ENCODE data around the gene AKT1S1. TPM values are rescaled to one million over a fixed set of nuclear protein-coding genes. Genes with fewer than 3 reads are reported as not detected.
A peak's percentile ranks its signal among the peaks of the same experiment; 100 is the strongest.

The AKT1S1 gene
- total RNA-seq, 3 donors from 2014 or later (not counting 1 experiment from before 2014, with no cell fraction given), result 12.8 to 17.8 (median 16.1) TPM

DNA sequence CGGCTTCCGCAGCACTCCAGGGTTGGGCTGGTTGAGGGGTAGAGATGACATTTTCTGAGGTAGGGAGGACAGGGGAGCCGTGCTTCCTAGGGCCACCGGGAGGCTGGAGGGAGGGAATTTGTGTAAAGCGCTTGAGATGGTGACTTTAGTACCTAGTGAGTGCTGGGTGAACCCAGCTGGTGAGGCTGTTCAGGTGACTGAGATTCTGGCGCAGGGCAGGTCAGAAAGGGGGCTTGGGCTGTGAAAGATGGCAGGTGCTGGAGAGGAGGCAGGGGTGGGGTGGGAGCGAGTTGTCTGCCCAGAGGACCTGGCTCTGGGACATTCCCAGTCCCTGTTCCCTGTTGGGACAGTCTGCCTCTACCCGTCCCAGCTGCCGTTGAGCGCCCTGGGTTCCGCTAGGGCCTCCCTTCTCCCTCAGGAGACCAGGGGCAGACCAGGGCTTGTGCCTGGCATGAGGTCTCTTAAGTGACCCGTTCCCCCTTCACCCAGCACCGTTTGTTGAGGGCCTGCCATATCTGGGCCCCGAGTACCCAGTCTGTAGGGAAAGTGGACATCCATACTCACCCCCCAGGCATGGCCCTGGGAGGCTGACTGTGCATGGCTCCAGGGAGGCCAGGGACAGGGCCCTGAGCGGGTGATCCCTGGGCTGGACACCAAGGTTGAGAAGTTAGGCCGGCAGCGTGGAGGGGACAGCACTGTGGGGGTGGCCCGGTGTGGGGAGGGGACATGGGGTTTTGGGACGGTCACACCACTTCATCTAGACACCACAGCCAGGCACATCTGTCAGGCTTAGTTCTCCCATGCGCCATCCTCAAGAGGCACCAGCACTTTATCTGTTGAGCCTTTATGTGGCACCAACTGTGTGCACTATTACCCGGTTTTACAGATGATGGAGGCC, 21.2 kb downstream of the AKT1S1 start:
- Histone ChIP-seq H3K36me3 (ENCODE audit: control insufficient read depth, insufficient read depth, low read length) (peaks cover 18% of the 10 kb centered on the region), H3K9me3 (ENCODE audit: control insufficient read depth, insufficient read depth, low read length) (no peaks in the 10 kb centered on the region), H3K27ac (ENCODE audit: low read length) (no peak overlapping the region), H3K4me1 (ENCODE audit: control insufficient read depth, insufficient read depth, low read length) (peaks cover 15% of the 10 kb centered on the region), H3K4me3 (ENCODE audit: low read length) (no peak overlapping the region), H3K27me3 (ENCODE audit: control insufficient read depth, insufficient read depth, low read length) (no peaks in the 10 kb centered on the region)
- Mint-ChIP-seq H3K4me3 (no peak overlapping the region), H3K36me3 (no peaks in the 10 kb centered on the region), H3K9me3 (no peaks in the 10 kb centered on the region), H3K4me1 (peaks cover 9 to 12% of the 10 kb centered on the region in 2 donors), H3K27me3 (ENCODE audit: low read depth in 2 of 2) (no peaks in the 10 kb centered on the region), H3K27ac (peak overlapping the region; percentile 14 to 52)
- intact Hi-C loops (cut with micrococcal nuclease), result no loop called here
- TF ChIP-seq, protein P1, sequence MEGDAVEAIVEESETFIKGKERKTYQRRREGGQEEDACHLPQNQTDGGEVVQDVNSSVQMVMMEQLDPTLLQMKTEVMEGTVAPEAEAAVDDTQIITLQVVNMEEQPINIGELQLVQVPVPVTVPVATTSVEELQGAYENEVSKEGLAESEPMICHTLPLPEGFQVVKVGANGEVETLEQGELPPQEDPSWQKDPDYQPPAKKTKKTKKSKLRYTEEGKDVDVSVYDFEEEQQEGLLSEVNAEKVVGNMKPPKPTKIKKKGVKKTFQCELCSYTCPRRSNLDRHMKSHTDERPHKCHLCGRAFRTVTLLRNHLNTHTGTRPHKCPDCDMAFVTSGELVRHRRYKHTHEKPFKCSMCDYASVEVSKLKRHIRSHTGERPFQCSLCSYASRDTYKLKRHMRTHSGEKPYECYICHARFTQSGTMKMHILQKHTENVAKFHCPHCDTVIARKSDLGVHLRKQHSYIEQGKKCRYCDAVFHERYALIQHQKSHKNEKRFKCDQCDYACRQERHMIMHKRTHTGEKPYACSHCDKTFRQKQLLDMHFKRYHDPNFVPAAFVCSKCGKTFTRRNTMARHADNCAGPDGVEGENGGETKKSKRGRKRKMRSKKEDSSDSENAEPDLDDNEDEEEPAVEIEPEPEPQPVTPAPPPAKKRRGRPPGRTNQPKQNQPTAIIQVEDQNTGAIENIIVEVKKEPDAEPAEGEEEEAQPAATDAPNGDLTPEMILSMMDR (IDR thresholded peaks at IDR 0.05), result no peak
- no peak for ATAC-seq
- 88% methylated on average over 20 of the region's 21 CpGs for WGBS (ENCODE audit: insufficient coverage)
- DNase-seq, result no peak

DNA sequence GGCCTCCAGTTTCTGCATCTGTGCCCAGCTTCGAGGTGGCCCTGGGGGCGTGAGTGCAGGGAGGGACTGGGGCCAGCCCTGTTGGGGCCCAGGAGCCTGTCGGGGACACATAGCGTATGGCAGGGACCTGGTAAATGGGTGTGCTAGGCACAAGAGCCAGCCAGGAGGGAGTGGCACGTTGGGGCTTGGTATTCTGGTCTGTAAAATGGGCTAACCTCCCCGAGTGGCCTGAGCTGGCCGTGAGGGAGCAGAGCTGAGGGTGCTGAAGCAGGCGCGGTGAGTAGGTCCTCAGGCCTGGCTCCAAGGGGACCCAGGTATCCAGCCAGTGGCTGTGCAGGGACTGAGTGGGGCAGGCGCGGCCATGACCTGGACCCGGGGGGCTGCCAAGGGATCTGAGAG, 21.9 kb downstream of the AKT1S1 start:
- WGBS (ENCODE audit: insufficient coverage), result 92% methylated on average over 12 of the region's 12 CpGs
- DNase-seq, result no peak
- H3K4me3 ChIP-seq (ENCODE audit: low read length), result no peak overlapping the region
- H3K27me3 Mint-ChIP-seq (ENCODE audit: low read depth in 2 of 2), result no peaks in the 10 kb centered on the region
- intact Hi-C loops (cut with micrococcal nuclease), result no loop called here
- H3K27ac Mint-ChIP-seq, result peak overlapping the region; percentile 14 to 52
- no peak for ATAC-seq
- H3K36me3 ChIP-seq (ENCODE audit: control insufficient read depth, insufficient read depth, low read length), result peaks cover 15% of the 10 kb centered on the region
- peaks cover 11 to 15% of the 10 kb centered on the region in 2 donors for H3K4me1 Mint-ChIP-seq
- no peaks in the 10 kb centered on the region for H3K9me3 ChIP-seq (ENCODE audit: control insufficient read depth, insufficient read depth, low read length)
- no peaks in the 10 kb centered on the region for H3K36me3 Mint-ChIP-seq
- H3K27ac ChIP-seq (ENCODE audit: low read length), result no peak overlapping the region
- no peak overlapping the region for H3K4me3 Mint-ChIP-seq
- H3K27me3 ChIP-seq (ENCODE audit: control insufficient read depth, insufficient read depth, low read length), result no peaks in the 10 kb centered on the region
- H3K4me1 ChIP-seq (ENCODE audit: control insufficient read depth, insufficient read depth, low read length), result peaks cover 17% of the 10 kb centered on the region
- TF ChIP-seq, protein P1 (IDR thresholded peaks at IDR 0.05), result no peak
- no peaks in the 10 kb centered on the region for H3K9me3 Mint-ChIP-seq

DNA sequence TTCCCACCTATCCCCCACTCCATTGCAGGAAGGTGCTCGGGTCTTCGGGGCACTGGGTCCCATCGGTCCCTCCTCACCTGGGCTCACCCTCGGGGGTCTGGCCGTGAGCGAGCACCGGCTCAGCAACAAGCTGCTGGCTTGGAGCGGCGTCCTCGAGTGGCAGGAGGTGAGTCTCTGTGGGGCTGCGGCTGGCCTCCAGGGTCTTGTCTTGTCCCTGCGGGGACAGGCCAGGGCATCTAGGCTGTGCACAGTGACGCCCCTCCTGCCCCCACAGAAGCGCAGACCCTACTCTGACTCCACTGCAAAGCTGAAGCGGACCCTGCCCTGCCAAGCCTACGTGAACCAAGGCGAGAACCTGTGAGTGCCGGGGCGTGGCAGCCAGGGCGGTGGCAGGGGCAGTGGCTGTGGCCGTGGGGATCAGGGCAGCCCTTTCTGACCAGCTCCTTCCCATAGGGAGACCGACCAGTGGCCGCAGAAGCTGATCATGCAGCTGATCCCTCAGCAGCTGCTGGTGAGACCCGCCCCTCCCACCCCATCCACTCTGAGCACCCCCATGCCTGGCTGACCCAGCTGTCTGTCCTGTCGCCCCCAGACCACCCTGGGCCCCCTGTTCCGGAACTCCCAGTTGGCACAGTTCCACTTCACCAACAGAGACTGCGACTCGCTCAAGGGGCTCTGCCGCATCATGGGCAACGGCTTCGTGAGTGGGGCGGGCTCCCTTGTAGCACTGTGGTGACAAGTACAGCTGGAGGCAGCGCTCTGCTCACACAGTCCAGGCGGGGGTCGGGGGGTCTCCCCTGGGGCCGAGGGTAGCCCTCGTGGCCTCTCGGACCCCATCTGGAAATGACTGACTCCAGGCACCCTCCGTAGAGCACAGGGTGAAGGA, 22.5 kb downstream of the AKT1S1 start:
- H3K4me3 ChIP-seq (ENCODE audit: low read length), result no peak overlapping the region
- H3K9me3 Mint-ChIP-seq, result no peaks in the 10 kb centered on the region
- H3K36me3 ChIP-seq (ENCODE audit: control insufficient read depth, insufficient read depth, low read length), result peaks cover 15% of the 10 kb centered on the region
- DNase-seq, result no peak
- peaks cover 21% of the 10 kb centered on the region for H3K4me1 ChIP-seq (ENCODE audit: control insufficient read depth, insufficient read depth, low read length)
- H3K36me3 Mint-ChIP-seq, result no peaks in the 10 kb centered on the region
- intact Hi-C loops (cut with micrococcal nuclease), result no loop called here
- H3K9me3 ChIP-seq (ENCODE audit: control insufficient read depth, insufficient read depth, low read length), result no peaks in the 10 kb centered on the region
- no peaks in the 10 kb centered on the region for H3K27me3 Mint-ChIP-seq (ENCODE audit: low read depth in 2 of 2)
- H3K27ac Mint-ChIP-seq, result no peak overlapping the region
- no peaks in the 10 kb centered on the region for H3K27me3 ChIP-seq (ENCODE audit: control insufficient read depth, insufficient read depth, low read length)
- ATAC-seq, result no peak
- no peak overlapping the region for H3K27ac ChIP-seq (ENCODE audit: low read length)
- no peak overlapping the region for H3K4me3 Mint-ChIP-seq
- peaks cover 15 to 21% of the 10 kb centered on the region in 2 donors for H3K4me1 Mint-ChIP-seq
- 94% methylated on average over 39 of the region's 39 CpGs for WGBS (ENCODE audit: insufficient coverage)
- TF ChIP-seq, protein P1 (IDR thresholded peaks at IDR 0.05), result no peak

Measured in natural killer cell (primary cell).